Gastrocnemius medialis (tissue), 4 donors: ENCODE results near the gene ST8SIA5. TPM values are rescaled to one million over a fixed set of nuclear protein-coding genes. Genes with fewer than 3 reads are reported as not detected.

Experiments used
- ATAC-seq, 2 donors: fragments of 150-250 bp; one replicate each; pipeline ENCODE4 v1.9.1; 2016
- DNase-seq, 2 donors: peaks; one replicate each; pipeline ENCODE4 v3.0.0-alpha.2; 2019
- H3K27ac ChIP-seq, 4 donors: fragments of 200-600 bp; sonication (generic); 1 replicate in 1 of 4; 2 replicates in 3 of 4; pipeline ENCODE4 v1.5.1; 2016 to 2018; ENCODE audit warnings: mild to moderate bottlenecking in 2 of 4, moderate library complexity in 1 of 4
- H3K27me3 ChIP-seq, 3 donors: fragments of 200-600 bp; sonication (generic) in 2 of 3; 1 replicate in 1 of 3; 2 replicates in 2 of 3; pipeline versions ENCODE4 v1.5.1 to v1.6.0; 2016 to 2019; ENCODE audit warnings: mild to moderate bottlenecking in 1 of 3, moderate library complexity in 1 of 3
- H3K36me3 ChIP-seq, 2 donors: fragments of 200-600 bp; sonication (generic) in 1 of 2; one replicate each; pipeline ENCODE4 v1.5.1; 2017 to 2018
- H3K4me1 ChIP-seq, 2 donors: fragments of 200-600 bp; sonication (generic) in 1 of 2; one replicate each; pipeline ENCODE4 v1.5.1; 2016 to 2017; ENCODE audit warnings: mild to moderate bottlenecking in 2 of 2
- H3K4me3 ChIP-seq, 4 donors: fragments of 200-600 bp; sonication (generic) in 3 of 4; 1 replicate in 1 of 4; 2 replicates in 3 of 4; pipeline ENCODE4 v1.5.1; 2016 to 2019; ENCODE audit warnings: mild to moderate bottlenecking in 2 of 4
- H3K9me3 ChIP-seq, 3 donors: fragments of 200-600 bp; sonication (generic) in 2 of 3; 1 replicate in 1 of 3; 2 replicates in 2 of 3; pipeline ENCODE4 v1.5.1; 2016 to 2019
- POLR2A ChIP-seq, 2 donors: fragments of 450-650 bp; IDR thresholded peaks; one replicate each; pipeline ENCODE4 v1.6.1; 2017; ENCODE audit warnings: antibody characterized with exemption in 2 of 2, mild to moderate bottlenecking in 2 of 2, moderate library complexity in 2 of 2
- in situ Hi-C, 4 donors: fragments of 200-750 bp; cut with MboI; loops; one replicate each; pipeline versions ENCODE4 v1.15.0 to v1.8.0; 2017; ENCODE audit warnings: low sequenced_read_pairs in 4 of 4
- intact Hi-C: fragments of 100-400 bp; cut with DNase I; formaldehyde crosslinking; loops from one replicate; pipeline ENCODE4 v1.15.1; 2023; ENCODE audit warnings: low total_unique reads
- total RNA-seq, 4 donors: library from RNA; depleted of rRNA; stranded (reverse); fragments of >200 nt; gene quantifications; one replicate each; pipeline versions ENCODE4 v1.1.0 to v1.2.3, GENCODE V29; 2016
- TF ChIP-seq, protein P1 (sequence below), 5 experiments: fragments of 450-650 bp in 3 of 5; fragments of 200-600 bp in 2 of 5; sonication (generic) in 2 of 5; IDR thresholded peaks in 4 of 5; conservative IDR thresholded peaks in 1 of 5; 1 replicate in 4 of 5; 2 replicates in 1 of 5; pipeline ENCODE4 v1.5.1; 2016 to 2019; ENCODE audit warnings: antibody characterized with exemption in 5 of 5, mild to moderate bottlenecking in 3 of 5, moderate library complexity in 3 of 5

ST8SIA5 gene
- total RNA-seq, 4 donors from 2014 or later = 1.7 to 7.7 (median 3.6) TPM

DNA sequence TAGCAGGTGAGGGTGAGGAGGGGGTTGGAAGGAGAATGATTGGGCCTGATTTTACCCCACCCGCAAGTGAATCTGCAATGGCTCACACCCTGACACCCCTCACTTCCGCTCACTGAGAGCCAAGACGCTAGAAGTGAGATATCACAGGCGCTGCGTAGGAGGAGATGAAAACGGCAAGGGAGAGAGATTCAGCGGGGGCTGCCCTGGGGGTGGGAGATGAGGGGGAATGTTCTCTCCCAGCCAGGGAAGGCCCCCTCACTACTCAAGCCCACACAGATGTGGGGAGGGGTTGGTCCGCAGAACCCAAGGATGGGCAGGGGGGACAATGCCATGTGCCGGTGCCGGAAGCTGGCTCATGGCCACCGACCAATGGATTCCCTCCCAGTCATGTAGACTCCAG is 132.7 kb downstream of the ST8SIA5 start:
- no peak overlapping the region for H3K4me3 ChIP-seq
- no peak for DNase-seq
- in situ Hi-C loops (no loop called here), intact Hi-C loops (no loop called here)
- ATAC-seq = no peak
- H3K36me3 ChIP-seq = no peaks in the 10 kb centered on the region
- peaks cover 0 to 3% (median 0%) of the 10 kb centered on the region in 3 donors for H3K27me3 ChIP-seq
- H3K9me3 ChIP-seq = no peaks in the 10 kb centered on the region
- no peak overlapping the region for H3K27ac ChIP-seq
- no peaks in the 10 kb centered on the region for H3K4me1 ChIP-seq
- TF ChIP-seq, protein P1, sequence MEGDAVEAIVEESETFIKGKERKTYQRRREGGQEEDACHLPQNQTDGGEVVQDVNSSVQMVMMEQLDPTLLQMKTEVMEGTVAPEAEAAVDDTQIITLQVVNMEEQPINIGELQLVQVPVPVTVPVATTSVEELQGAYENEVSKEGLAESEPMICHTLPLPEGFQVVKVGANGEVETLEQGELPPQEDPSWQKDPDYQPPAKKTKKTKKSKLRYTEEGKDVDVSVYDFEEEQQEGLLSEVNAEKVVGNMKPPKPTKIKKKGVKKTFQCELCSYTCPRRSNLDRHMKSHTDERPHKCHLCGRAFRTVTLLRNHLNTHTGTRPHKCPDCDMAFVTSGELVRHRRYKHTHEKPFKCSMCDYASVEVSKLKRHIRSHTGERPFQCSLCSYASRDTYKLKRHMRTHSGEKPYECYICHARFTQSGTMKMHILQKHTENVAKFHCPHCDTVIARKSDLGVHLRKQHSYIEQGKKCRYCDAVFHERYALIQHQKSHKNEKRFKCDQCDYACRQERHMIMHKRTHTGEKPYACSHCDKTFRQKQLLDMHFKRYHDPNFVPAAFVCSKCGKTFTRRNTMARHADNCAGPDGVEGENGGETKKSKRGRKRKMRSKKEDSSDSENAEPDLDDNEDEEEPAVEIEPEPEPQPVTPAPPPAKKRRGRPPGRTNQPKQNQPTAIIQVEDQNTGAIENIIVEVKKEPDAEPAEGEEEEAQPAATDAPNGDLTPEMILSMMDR (IDR thresholded peaks at IDR 0.05 in 4 of 5, conservative IDR thresholded peaks at IDR 0.05 in 1 of 5) = no peak
- TF ChIP-seq POLR2A (IDR thresholded peaks at IDR 0.05) = no peak

DNA sequence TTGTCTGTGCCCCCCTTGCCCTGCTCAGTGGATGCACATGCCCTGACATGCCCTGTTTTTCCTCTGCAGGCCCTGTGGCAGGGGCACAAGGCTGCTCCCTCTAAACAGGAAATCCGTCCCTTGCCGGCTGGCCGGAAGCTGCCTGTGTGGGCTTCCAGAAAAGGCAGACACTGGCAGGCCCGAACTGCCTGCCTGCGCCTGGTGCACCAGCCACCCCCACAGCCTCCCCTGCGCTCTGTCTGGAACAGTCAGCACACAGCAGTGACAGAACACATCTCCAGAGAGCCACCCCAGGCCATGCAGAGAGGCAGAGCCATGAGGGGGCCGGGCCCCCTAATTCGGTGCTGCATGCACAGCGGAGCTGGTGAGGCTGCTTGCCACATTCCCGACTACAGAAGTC is 133.3 kb downstream of the ST8SIA5 start:
- no peak for DNase-seq
- H3K27ac ChIP-seq = no peak overlapping the region
- TF ChIP-seq, protein P1 (IDR thresholded peaks at IDR 0.05 in 4 of 5, conservative IDR thresholded peaks at IDR 0.05 in 1 of 5) = no peak
- H3K36me3 ChIP-seq = no peaks in the 10 kb centered on the region
- peaks cover 0 to 3% (median 0%) of the 10 kb centered on the region in 3 donors for H3K27me3 ChIP-seq
- ATAC-seq = no peak
- no peaks in the 10 kb centered on the region for H3K9me3 ChIP-seq
- no peak overlapping the region for H3K4me3 ChIP-seq
- in situ Hi-C loops (no loop called here), intact Hi-C loops (no loop called here)
- H3K4me1 ChIP-seq = no peaks in the 10 kb centered on the region

DNA sequence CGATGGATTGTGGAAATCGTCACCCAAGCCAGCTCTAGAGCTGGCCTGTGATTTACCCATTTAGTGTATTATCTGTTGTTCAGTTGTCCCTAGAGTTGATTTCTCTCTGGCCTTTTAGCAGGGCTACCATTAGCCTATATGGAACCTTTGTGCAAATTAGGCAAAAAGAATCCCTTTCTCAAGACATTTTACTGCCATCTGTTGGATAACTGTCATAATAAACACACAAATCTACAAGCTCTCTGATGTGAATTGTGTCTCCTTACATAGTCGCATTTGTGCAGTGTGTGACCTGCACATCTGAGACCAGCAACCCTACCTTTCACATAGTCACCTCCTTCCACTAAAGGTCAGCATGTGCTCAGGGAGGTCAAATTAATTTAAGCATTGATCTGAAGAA is 133.9 kb downstream of the ST8SIA5 start:
- no peak for TF ChIP-seq POLR2A (IDR thresholded peaks at IDR 0.05)
- TF ChIP-seq, protein P1 (IDR thresholded peaks at IDR 0.05 in 4 of 5, conservative IDR thresholded peaks at IDR 0.05 in 1 of 5) = no peak
- Histone ChIP-seq H3K4me3 (no peak overlapping the region), H3K4me1 (no peaks in the 10 kb centered on the region), H3K27me3 (peaks cover 0 to 3% (median 0%) of the 10 kb centered on the region in 3 donors), H3K9me3 (no peaks in the 10 kb centered on the region), H3K36me3 (no peaks in the 10 kb centered on the region), H3K27ac (no peak overlapping the region)
- intact Hi-C loops = no loop called here
- in situ Hi-C loops = no loop called here
- DNase-seq (no peak), ATAC-seq (no peak)

DNA sequence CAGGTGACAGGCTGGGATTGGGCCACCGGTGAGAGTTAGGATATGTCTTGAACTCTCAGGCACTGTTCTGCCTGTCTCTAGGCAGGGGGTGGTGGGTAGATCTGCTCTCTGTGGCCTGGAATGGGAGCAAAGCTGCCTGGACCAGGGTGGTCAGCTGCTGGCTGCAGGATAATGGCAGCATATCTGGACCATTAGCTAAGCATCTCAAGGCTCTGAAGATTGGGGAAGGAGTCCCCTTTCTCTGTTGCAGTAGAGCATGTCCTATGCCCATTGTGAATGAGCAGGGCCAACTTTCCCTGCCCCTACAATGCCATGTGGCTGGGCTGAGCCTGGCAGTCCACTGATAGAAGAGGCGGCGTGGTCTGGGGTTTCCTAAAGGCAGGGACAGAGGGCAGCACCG is 134.4 kb downstream of the ST8SIA5 start:
- H3K36me3 ChIP-seq = no peaks in the 10 kb centered on the region
- in situ Hi-C loops = no loop called here
- peaks cover 0 to 3% (median 0%) of the 10 kb centered on the region in 3 donors for H3K27me3 ChIP-seq
- intact Hi-C loops = no loop called here
- H3K4me1 ChIP-seq = no peaks in the 10 kb centered on the region
- no peak for ATAC-seq
- no peak overlapping the region for H3K4me3 ChIP-seq
- H3K9me3 ChIP-seq = no peaks in the 10 kb centered on the region
- TF ChIP-seq, protein P1 (IDR thresholded peaks at IDR 0.05 in 4 of 5, conservative IDR thresholded peaks at IDR 0.05 in 1 of 5) = no peak
- TF ChIP-seq POLR2A (IDR thresholded peaks at IDR 0.05) = no peak
- no peak for DNase-seq
- H3K27ac ChIP-seq = no peak overlapping the region

DNA sequence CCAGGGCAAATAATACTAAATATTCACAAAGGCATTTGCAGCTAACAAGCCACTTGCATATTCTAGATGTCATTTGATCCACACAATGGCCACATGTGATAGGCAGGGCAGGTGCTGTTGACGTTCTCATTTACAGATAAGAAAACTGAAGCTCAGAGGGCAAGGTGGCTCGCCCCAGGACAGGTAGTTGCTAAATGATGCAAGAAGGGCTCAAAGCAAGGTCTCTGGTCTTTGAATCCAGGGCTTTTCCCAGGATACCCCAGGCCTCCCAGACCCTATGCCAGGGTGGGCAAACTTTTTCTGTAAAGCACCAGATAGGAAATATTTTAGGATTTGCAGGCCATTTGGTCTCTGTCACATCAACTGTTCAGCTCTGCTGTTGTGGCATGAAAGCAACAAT is 135.0 kb downstream of the ST8SIA5 start:
- no peak for TF ChIP-seq POLR2A (IDR thresholded peaks at IDR 0.05)
- TF ChIP-seq, protein P1 (IDR thresholded peaks at IDR 0.05 in 4 of 5, conservative IDR thresholded peaks at IDR 0.05 in 1 of 5) = no peak
- in situ Hi-C loops = no loop called here
- H3K4me1 ChIP-seq = no peaks in the 10 kb centered on the region
- no peak overlapping the region for H3K27ac ChIP-seq
- H3K4me3 ChIP-seq = no peak overlapping the region
- no peak for ATAC-seq
- H3K27me3 ChIP-seq = peaks cover 0 to 3% (median 0%) of the 10 kb centered on the region in 3 donors
- intact Hi-C loops = no loop called here
- no peaks in the 10 kb centered on the region for H3K9me3 ChIP-seq
- DNase-seq = no peak
- no peaks in the 10 kb centered on the region for H3K36me3 ChIP-seq
